NCI-H774 (cell line): ENCODE results near the gene IL1B.

Experiments
- DNase-seq: peaks from one replicate; lab custom pipeline; 2025; lab: John Stamatoyannopoulos, UW

IL1B gene

DNA sequence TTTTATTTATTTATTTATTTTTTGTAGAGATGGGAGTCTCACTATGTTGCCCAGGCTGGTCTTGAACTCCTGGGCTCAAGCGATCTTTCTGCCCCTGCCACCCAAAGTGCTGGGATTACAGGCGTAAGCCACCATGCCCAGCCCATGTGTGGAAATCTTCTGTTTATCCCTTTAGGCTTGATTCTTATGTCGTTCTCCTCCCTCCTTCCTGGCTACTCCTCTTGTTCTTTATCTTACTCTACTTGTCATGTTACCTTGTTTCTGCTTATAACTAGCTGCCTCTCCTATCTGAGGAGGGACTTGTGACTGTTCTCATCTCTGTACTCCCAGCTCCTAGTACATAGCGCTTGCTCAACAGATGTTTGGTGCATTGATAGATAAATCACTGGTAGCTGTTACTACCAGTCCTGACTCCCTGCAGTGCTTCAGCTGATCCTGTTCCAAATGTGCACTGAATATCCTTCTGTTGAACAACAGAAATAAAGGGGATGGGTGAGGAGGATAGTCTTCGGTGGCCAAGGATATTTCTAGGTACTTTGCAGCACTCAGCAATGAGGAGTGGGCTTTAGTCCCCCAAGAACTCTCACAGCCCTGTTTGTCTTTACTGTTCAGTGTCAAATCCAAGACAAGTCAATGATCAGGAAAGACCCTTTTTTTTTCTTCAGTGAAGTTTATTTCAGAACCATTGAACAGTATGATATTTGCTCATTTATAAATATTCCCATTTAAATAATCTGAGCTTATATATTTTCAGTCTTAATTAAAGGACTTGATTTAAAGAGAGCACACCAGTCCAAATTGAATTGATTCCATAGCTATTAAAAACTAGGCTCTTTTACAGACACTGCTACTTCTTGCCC, 7.2 kb downstream of the IL1B start:
- no peak for DNase-seq

DNA sequence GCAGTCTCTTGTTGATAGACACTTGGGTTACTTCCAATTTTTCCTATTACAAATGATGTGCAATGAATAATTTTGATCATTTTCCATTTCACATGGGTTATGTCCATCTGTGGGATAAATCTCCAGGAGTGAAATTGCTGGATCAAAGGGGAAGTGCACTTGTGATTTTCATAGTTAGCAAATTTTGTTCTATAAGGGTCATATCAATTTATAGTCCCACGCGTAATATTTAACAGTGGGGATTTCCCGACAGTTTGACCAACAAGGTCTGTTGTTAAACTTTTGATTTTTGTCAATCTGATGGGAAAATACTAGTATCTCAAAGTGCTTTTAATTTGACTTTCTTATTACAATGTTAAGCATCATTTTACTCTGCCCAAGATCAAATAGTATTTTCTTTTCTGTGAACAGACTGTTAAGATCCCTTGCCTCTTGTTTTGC, 8.3 kb downstream of the IL1B start:
- no peak for DNase-seq

DNA sequence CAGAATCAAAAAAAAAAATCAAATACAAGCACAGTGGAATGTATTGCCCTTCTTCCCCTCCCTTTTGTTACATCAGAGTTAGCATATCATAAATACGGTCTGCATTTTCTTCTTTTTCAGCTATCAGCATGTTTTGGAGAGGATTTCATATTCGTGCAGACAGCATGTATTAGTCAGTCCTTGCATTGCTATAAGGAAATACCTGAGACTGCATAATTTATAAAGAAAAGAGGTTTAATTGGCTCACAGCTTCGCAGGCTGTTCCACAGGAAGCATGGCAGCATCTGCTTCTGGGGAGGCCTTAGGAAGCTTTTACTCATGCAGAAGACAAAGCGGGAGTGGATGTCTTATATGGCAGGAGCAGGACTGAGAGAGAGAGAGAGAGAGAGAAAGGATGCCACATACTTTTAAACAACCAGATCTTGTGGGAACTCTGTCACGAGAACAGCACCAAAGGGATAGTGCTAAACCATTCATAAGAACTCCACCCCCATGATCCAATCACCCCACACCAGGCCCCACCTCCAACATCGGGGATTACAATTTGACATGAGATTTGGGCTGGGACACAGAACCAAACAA, 8.9 kb downstream of the IL1B start:
- DNase-seq, result no peak

DNA sequence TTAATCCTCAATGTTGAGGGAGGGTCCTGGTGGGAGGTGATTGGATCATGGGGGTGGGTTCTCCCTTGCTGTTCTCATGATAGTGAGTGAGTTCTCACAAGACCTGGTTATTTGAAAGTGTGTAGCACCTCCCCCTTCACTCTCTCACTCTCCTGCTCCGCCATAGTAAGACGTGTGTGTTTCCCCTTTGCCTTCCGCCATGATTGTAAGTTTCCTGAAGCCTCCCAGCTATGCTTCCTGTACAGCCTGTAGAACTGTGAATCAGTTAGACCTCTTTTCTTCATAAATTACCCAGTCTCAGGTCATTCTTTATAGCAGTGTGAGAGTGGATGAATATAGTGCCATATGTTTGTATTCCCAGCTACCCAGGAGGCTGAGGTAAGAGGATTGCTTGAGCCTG, 9.6 kb downstream of the IL1B start:
- DNase-seq, result no peak

DNA sequence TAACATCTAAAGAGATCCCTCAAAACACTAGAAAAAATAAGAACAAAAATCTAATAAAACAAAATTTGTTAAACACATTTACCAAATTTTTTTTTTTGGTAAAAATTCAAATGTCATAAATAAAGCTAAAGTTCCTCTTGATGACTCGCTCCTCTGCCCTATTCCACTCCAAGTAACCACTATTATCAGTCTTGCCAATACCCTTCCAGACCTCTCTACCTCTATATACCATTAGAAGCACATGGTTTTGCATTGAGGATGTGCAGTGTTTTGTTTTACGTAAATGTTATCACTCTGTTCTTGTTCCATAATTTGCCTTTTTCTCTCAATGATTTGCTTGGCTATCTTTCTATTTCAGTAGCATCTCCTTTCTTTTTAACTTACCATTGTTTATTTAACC, 10.9 kb downstream of the IL1B start:
- no peak for DNase-seq

DNA sequence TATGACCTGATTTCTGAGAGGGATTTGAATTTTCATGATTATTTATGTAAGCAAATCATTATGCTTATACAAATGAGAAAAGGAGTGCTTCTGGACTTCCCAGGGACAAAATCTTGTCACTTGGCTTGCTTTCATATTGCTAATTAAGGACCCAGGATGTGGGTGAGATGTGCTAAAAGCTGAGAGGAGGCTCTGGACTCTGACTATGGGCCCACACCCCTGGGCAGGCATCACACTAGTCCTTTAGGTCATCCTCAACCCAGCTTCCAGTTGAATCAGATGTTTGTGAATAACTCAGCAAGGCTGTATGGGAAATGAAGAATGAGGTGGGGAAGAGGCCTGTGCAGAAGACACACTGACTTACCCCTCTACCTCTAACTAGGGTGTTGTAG, 11.9 kb downstream of the IL1B start:
- DNase-seq, result no peak

DNA sequence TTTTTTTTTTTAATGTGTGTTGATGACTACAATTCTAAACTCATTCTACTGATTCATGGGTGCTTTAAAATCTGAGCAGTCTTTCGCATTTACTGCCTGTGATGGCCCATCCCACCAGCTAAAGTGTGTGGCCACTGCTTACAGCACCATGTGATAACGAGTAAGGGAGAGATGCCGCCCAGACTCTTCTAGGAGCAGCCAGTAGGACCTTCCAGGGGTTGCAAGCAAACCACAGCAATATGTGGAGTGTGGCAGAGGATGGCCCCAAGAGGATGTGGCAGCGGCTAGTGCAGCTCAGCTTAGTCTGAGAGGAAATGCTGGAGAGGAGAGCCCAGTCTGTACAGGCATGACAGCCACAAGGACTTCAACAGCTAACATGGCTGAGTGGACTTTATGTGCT, 14.9 kb downstream of the IL1B start:
- DNase-seq, result no peak

DNA sequence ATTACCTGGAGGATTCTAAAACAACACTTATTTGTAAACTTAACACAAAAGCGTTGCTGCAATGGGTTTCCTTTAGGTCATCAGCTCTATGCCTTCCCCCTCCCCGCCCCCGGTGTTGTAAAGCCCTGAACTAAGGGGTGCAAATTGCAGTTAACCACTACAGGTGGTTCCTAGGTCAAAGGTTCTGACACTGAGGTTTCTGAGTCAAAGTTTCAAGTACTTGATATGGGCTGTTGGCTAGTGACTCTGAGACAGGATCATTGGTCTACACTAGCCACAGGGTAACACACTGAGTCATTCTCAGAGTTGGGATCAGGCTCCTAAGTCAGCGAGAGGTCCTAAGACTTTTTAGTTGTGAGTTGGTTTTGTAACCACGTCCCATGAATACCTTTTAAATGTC, 15.4 kb downstream of the IL1B start:
- DNase-seq, result no peak

DNA sequence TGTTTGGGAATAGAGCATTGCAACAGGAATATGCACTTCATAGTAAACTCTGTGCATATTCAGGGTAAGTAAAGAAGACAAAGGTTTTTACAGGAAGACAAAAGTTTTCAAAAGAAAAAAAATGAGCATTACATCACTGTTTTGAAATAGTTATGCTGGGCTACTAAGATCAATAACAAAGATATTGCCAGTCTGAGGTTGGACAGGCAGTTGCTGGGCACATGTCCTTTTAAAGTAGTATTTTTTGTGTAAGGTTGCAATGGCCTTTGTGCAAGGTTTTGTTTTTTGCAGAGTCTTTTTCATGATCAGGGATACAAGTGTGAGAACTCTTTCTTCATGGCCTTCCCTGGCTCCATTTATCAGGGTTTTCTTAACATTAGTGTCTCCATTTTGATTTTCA, 16.2 kb downstream of the IL1B start:
- no peak for DNase-seq

DNA sequence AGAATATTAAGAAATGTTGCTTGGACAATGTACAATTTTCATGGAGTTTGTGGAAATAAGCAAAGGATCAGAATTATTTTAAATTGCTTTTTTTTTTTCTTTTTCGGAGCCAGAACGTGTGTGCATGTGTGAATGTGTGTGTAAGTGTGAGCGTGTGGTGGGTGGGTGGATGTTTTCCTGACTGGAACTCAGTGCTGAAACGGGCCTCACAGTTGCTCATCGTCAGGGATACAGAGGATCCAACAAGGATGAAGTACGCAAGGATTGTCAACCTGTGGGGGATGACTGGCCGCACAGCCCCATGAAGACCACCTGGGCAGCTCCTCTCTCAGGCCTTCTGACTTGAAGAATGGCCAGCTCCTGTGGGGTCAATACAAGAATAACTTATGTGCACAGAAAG, 17.5 kb downstream of the IL1B start:
- DNase-seq, result no peak

DNA sequence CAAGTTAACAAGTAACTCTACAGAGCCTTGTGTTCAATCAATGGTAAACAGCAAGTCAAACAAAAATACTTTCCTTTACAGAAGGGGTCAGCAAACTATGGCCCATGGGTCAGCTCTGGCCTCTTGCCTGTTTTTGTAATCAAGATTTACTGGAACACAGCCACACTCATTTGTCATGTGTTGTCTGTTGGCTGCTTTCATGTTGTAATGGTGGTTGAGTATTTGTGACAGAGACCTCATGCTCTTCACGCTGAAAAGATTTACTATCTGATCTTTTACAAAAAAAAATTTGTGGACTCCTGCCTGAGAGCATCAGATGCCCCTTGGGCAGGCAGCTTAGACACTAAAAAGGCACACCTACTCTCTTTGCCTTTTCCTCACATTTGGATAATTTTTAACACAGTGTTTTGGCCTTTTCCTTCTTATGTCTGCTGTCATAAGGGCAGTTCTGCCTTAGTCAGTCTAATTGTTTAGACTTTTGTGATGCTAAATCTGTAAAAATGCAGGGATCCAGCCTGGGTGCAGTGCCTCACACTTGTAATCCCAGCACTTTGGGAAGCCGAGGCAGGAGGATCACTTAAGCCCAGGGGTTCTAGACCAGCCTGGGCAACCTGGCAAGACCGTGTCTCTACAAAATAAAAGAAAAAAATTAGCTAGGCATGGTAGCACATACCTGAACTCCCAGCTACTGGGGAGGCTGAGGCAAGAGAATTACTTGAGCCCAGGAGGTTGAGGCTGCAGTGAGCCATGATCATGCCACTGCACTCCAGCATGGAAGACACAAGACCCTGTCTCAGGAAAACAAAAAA, 18.3 kb downstream of the IL1B start:
- DNase-seq, result no peak

DNA sequence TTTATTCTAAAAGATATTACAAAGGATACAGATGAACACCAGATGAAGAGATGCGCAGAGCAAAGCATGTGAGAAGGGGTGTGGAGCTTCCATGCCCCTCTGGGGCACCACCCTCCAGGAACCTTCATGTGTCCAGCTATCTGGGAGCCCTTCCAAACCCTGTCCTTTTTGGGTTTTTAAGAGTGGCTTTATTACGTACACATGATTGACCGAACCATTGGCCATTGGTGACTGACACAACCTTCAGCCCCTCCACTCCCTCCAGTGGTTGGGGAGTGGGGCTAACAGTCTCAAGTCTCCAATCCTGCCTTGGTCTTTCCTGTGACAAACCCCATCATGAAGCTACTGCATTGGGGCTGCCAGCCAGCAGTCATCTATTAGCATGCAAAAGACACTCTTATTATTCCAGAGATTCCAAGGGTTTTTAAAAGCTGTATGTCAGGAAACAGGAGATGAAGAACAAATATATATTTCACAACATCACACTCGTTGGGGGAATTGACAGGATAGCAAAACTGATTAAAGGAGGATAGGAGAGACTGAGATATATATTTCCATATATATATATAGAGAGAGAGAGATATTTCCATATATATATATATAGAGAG, 19.4 kb downstream of the IL1B start:
- DNase-seq, result no peak

DNA sequence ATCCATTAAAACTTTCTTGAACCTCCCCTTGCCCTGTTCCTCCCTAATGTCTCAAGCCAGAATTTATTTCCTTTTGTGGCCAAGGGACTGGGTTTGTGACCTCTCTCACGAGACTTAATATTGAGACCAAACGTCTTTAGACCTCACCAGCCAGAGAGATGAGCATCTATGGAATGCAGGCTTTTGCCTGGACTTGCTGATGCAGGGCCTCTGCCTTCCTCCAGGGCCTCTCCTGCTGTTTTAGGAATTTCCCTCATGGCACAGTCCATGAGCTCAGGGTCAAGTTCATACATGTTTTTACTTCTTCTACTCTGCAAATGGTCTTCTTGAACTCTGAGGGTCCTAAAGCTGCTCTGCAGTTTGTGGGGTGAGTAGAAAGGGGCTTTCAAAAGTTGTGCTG, 22.3 kb downstream of the IL1B start:
- no peak for DNase-seq

DNA sequence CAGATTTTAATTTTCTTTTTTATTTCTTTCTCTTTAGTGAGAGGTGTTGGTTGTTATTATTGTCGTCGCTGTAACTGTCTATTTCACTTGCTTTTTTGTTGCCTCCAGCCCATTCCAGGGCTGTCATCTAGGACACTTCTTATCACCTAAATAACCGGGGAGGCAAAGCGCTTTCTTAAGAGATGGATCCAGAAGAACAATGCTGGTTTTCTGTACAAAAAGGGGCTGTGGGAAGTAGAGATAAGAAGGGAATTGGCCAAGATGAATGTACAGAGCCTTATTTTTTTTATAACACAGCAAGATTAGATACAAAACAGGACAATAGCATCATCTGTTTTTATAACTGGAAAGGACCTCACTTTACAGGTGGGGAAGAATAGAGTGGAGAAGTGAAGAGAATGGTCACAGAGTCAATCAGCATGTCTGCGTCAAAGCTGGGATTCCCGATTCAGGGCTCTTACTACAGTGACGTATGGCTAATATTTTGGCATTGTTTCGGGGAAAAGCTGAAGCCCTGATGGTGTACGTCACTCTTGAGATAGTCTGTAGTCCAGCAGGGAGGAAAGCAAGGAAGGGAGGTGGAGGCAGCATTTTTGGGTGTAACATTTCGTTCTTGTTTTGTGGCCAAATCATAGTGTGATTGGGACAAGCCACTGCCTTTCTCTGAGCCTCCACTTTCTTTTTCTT, 23.2 kb downstream of the IL1B start:
- DNase-seq, result no peak

DNA sequence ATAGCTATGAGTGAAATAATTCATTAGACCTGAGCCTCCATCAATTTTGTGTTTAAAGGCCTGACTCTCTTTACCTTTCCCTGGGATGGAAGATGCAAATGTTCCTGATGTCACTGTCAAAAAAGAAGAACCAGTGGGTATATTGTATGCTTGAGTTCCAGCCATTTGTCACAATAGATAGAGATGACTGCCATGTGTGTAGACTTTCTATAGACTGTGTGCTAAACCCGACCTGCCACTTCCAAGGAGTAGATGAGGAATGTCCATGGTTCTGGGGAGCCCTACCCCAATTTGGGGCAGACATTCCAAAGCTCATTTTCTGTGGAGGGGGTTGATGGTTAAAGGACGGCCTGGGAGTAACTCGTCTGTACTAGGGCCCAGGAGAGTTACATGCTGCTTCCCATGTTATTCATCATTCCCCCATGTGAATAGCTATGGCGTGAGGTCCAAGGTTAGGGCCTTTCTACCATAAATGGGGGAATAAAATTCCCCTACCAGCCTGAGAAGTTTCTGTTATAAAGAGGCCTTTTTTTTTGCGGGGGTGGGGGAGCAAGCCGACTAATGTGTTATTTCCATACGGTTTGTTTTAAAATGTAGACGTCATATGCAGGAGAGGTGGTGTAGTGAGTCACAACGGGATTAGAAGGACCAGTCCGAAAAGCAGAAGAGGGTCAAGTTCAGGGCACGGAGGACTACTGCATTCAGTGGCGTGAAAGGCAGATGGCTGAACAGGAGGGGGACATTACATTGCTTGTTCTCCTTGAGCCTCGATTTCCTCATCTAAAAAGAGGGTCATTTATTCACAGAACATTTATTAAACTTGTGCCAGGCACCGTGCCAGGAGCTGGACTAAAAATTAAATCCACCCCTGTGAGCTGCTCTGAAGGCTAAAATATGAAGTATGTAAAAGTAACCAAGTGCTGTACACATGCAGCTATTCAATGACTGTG, 24.0 kb downstream of the IL1B start:
- no peak for DNase-seq

DNA sequence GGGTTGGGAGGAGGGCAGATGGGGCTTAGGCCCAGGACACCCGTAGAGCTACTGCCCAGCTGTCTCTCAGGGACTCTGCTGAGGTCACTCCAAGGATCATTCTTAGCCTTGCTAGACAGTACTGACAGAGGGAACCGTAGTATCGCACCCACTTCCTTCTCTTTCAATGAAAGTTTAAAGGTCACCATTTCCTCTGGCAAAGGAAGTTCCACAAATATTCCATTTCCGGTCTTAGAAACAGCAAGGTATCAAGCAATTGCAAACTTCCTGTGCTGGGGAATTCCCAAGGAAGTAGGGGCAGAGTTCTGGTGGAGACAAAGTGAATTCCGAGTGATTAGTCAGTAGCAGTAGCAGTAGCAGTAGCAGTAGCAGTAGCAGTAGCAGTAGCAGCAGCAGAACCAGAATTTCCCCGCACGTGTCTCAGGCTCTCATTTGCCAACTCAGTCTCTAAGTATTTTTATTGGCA, 24.7 kb downstream of the IL1B start:
- no peak for DNase-seq

DNA sequence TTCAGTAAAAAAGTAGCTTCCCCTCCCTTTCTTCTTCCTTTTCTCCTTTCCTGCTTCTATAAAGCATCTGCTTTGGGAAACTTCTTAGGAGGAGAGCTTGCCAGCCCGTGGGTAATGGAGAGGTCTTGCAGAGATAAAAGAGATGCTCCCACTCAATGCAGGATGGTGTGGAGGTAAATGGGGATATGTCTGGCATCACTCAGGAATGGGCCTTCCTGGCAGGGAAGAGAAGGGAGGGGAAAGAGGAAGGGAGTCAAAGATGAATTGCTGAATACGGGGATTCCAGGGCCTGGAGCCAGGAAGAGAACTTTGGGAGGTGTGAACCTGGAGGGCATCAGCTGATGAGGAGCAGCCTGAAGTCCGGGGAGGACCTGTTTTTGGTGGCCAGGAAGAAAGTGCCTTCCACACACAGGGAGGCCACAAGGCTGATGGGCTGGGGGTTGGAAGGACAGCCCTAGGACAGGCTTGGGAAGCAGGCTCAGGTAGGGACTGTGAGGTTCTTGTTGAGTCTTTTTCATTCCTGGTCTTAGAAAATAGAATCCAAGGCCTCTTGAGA, 25.2 kb downstream of the IL1B start:
- no peak for DNase-seq

DNA sequence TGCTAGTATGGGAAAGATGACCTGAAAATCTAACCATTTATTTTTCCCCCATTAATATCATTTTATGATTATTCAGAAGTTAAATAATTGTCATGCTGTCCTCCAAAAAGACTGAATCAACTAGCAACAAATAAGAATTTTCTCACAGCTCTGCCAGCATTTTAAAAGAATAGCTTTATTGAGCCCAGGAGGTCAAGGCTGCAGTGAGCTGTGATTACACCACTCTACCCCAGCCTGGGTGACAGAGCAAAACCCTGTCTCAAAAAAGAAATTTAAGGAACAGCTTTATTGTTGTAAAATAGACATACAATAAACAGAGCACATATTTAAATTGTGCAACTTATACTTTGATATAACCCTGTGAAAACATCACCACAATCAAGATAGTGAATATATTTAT, 27.5 kb downstream of the IL1B start:
- DNase-seq, result no peak

DNA sequence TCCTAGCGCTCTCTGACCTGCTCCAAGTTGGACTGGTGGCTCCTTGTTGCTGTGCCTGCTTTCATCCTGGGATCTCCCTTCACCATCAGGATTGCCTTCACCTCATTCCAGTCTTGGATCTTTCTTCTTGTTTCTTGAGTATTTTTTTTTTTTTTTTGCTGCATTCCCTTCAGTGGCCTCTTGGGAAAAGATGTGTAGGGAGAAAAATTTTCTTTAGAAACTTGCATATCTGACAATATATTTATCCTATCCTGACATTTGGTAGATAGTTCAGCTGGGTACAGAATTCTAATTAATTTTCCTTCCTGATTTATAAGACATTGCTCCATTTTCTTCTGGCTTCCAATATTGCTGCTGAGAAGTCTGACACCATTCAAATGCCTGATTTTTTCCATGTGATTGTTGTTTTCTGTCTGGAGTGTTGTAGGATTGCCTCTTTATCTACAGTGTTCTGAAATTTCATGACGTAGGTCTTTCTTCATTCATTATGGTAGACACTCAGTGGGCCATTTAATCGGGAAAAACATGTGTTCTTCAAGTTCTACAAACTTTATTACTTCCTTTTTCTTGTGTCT, 29.3 kb downstream of the IL1B start:
- DNase-seq, result no peak

DNA sequence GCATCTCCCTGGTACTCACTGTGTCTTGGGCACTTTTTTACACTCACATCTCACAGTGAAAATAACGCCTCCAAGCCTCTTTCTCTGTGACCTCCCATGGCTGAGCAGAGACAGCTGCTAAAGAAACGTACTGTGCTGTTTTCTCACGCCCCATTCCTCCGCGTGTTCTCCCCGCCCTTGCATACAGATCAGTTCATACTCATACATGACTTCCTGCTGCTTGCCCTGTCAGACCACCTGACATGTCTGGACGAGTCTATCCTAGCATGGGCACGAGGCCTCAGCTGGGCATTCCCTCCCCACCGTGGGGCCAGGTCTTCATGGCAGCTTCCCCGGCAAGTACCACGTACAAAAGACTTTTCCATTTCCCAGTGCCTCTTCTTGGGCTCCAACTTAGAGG, 31.0 kb downstream of the IL1B start:
- DNase-seq, result no peak
